Limb (tissue), 2 donors: ENCODE data around the gene PRKAR2B.

ENCODE experiments used
- DNase-seq, 2 donors: peaks; one replicate each; pipeline ENCODE4 v3.0.0-alpha.2; 2016; ENCODE audit errors: extremely low spot score in 2 of 2

PRKAR2B gene

DNA sequence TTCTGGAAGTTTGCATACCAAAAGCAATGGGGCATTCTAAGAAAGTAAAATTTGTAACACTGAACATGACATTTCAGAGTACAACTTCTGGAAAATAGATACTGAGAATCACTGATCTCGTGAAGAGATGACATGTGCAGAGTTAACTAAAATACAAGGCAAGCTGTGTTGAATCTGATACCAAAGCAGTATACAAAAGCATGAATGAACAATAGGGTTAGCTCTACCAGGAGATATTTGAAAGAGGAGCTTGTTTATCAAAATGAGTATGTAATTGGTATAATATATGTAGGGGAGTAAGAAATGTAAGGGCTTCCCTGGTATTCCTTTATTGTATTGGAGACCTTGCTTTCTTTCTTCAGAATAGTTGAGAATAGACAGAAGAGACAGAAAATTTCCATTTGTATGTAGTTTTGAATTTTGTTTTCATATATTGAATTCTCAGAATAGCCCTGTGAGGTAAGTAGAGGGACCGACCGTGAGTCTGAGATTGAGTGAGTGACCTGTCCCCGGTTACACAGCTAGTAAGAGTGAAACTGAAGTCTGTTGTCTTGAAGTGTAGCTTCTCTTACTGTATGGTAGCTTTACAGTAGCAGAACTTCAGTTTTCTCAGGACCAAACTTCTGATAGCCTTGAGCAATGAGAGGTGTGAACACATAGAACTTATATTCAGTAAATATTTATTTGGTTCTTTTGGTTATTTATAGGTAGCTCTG, 129.3 kb downstream of the PRKAR2B start:
- DNase-seq, result no peak

DNA sequence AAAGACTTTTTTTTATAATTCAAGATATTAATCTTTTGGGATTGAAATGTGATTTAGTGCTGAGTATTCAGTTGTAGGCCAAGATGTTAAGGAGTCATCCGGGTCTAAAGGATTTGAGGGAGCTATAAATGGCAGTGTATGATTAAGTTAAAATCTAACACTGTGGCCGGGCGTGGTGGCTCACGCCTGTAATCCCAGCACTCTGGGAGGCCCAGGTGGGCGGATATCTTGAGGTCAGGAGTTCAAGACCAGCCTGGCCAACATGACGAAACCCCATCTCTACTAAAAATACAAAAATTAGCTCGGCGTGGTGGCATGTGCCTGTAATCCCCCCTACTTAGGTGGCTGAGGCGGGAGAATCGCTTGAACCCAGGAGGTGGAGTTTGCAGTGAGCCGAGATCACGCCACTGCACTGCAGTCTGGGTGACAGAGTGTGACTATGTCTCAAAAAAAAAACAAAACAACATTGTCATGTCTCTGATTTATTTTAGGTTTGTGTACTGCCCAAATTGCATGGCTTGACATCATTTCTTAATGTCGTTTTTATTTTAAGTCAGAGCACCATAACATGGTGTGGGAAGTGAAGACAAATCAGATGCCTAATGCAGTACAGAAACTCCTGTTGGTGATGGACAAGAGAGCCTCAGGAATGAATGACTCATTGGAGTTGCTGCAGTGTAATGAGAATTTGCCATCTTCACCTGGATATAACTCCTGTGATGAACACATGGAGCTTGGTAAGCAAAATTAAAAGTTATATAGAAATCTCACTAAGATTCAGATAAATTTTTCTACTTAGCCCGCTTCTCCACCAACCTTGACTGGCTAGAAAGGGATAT, 135.0 kb downstream of the PRKAR2B start:
- no peak for DNase-seq

DNA sequence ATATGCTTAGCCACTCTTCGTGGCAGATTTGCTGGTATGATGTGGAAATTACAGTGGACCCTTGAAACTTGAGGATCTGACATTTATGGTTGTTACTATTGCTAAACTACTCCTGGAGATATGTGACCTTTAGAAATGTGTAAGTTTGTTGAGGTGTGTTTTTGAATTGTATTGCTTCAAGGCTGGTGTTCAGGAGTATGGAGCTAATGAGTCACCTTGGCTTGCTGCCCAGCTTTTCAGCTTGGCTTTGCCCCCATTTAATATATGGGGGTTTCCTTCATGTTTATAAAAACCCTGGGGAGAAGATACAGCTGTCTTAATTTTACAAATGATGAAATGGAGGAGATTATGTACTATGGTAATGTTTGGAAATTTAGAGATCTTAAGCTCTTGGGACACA, 135.9 kb downstream of the PRKAR2B start:
- peak; percentile 24 to 37 for DNase-seq

DNA sequence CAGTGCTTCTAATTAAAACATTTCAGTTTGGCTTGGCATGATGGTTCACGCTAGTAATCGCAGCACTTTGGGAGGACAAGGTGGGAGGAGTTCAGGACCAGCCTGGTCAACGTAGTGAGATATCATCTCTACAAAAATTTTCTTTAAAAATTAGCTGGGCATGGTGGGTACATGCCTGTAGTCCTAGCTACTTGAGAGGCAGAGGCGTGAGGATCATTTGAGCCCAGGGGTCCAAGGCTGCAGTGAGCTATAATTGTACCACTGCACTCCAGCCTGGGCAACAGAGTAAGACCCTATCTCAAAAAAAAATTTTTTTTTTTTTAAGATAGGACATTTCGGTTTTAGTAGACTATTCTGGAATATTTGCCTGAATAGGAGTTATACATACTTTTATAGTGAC, 136.7 kb downstream of the PRKAR2B start:
- no peak for DNase-seq

DNA sequence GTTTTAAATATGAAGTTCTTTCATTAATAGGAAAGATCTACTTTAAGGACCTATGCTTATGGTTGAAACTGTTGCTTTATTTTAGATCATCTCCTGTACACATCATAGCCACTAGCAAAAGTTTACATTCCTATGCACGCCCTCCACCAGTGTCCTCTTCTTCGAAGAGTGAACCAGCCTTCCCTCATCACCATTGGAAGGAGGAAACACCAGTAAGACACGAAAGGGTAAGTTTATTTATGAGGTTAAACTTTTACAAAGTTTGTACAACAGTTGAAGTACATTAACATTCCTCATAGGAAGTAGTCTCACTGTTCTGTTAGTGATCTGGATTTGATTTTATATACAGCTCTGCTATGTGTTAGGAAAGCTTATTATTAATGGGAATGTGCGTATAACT, 141.2 kb downstream of the PRKAR2B start:
- DNase-seq, result no peak

DNA sequence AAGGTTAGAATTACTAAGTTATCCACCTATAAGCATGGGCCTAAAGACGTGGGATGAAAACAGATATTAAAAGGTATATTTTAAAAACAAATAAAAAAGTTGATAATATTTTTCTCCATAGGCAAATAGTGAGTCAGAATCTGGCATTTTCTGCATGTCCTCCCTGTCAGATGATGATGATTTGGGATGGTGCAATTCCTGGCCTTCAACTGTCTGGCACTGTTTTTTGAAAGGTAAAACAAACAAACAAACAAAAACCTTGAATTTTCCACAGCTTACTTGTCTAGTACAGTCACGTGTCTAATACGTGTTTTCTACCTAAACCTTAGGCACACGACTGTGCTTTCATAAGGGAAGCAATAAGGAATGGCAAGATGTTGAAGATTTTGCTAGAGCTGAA, 141.7 kb downstream of the PRKAR2B start:
- no peak for DNase-seq

DNA sequence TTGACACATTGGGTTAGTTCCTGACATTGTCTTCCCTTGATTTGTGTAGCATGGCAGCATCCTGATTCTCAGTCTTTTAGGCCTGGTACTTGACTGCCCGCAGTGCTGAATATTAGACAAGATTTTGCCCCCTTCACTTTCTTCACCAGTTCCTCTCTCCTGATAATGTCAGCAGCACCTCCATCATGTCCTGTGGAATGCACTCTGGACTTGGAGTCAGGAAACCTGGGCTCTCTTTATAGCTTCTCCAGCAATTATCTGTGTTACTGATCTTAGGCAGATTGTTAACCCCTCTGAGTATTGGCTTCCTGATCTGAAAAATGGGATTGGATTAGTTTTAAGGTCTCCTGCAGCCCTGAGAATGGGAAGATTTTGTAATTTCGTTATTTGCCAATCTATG, 143.3 kb downstream of the PRKAR2B start:
- no peak for DNase-seq

DNA sequence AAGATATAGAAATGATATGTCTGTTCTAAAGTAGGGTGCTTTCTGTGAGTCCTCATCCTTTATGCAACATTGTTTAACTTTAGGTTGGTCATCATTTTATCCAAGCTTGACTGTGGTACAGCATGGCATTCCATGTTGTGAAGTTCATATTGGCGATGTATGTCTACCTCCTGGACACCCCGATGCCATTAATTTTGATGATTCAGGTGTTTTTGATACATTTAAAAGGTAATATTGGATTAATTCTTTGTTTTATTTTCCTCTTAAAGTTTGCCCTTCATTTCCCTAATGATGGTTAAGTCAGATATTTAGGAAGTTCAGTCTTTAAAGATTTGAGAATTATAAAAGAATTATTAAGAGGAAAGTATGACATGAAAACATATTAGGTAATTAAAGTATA, 145.6 kb downstream of the PRKAR2B start:
- DNase-seq, result no peak

DNA sequence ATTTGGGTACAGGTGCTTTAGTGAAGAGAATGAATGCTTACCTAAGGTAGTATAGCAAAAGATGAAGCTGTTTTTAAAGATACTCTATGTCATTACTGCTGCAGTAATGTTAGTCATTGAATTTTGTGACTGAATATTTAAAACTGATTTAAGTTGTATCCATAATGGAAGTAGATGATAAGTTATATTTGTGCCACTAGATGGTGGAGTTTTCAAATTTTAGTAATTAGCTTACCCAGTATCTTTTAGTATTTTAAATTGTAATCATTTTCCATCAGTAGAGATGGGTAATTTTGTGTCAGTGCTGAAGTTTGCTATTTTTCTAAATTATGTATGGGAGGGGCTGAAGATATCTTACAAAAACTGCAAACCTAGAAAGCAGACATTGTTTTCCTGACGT, 149.5 kb downstream of the PRKAR2B start:
- DNase-seq, result no peak

DNA sequence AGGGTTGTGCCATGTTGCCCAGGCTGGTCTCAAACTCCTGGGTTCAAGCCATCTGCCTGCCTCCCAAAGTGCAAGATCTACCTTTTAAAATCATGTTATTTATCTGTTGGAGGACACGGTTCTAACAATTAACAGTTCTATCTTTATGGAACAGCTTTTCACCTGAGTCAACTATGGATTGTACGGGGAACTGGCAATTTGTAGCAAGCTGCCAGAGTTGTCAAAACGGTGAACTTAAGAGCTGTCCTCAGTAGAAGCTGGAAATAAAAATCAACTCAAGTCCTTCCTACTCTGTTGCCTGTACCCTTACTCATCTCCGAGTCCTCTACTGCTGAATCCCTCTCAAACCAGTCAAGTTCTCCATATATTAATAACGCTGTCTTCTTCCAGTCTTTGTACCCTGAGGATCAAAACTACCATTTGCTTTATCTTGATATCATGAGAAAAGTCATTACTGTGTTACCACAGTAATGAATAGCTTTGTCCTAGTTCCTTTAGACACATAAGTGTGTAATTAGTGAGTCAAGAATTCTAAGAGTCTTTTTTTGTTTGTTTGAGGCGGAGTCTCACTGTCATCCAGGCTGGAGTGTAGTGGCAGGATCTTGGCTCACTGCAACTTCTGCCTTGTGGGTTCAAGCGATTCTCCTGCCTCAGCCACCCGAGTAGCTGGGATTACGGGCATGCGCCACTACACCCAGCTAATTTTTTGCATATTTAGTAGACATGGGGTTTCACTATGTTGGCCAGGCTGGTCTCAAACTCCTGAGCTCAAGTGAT, 152.5 kb downstream of the PRKAR2B start:
- DNase-seq, result no peak

DNA sequence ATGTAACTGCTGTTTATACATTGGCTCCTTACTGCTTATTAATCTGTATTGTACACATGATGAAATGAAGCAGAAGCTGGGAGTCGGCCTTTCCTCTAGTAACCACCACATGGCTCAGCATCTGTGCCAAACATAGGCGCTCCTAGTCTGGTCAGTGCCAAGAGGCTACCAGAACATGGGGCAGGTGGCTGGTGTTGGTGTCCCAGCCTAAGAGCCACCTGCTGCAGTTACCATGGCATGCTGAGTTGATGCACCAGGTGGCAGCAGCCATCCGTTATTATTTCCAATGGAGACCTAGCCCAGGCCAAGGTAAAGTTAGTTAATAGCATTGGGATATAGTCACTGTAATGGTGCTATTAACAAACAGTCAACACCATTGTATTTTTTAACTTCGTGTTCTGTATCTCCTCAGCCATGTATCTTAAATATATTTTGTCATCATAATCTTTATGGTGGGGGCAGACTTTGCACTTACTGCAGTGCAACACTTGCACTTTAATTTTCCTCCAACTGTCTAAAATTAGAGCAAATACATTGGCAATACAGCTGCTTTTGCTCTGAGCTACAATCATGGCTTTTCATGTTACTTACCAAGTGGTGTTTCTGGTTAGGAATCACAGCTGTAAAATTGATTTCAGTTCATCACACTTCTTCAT, 157.4 kb downstream of the PRKAR2B start:
- peak in 1 of 2 donors; percentile 59 for DNase-seq

DNA sequence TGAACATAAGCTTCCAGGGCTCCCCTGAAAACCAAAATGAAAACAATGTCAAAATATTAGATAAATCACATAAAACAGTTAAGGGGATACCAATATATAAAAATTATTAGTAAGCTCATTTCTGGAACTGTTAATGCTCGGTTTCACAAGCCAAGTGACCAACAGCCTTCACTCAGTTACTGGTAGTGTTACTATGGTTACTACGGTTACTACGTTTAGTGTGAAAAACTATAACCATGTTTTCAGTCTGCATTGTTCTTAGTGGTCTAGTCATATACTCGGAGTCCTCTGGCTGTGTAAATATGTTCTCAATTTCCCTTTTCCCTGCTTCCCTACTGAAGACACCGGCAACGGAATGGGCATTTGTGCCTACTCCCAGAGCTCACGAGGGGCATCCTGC, 159.1 kb downstream of the PRKAR2B start:
- DNase-seq, result no peak

DNA sequence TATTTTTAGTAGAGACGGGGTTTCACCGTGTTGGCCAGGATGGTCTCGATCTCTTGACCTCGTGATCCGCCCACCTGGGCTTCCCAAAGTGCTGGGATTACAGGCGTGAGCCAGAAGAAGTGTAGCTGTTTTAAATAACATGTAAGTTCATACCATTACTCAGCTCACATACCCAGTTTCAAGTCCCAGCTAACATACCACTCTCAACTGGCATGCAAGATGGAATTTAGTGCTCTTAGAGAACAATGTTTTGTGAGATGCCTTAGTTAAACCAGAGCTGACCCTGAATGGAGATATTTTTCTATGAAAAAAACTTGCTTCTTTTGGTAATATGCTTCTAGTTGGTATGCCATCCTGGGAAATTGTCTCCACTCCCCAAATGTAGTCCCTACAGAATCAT, 161.6 kb downstream of the PRKAR2B start:
- DNase-seq, result no peak

DNA sequence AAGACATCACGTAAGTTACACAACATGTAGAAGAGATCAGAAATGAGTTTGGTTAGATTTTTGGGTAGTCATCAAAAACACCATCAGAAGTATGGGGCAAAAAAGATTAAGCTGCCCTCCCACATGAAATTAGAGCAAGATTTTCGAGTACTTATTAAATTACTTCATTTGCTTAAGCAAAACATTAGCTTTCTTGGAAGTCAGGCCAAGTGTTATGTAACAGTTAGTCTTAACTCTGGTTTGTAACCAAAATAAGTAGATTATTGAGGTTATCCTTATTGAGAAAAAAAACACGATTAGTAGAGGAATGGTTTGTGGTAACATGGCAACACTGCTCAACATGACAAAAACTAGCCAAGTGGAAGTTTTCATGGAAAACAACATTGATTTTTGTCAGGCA, 162.2 kb downstream of the PRKAR2B start:
- DNase-seq, result no peak

DNA sequence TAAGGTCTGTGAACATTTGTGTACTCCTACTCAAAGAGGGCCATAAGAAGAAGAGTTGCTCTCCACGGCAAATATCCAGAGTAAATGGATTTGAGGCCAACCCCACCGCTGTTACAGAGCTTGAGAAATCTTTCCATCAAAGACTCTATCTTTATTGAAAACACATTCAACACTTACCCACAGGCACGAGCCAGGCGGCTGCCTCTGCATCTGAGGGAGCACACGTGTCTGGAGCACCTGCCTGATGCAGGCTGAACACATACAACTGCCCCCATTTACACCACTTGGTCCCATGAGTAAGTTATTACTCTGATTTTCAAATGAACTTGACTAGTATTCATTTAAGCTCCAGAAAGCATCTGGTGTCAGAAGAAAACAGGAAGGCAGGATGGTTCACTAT, 163.0 kb downstream of the PRKAR2B start:
- DNase-seq, result no peak

DNA sequence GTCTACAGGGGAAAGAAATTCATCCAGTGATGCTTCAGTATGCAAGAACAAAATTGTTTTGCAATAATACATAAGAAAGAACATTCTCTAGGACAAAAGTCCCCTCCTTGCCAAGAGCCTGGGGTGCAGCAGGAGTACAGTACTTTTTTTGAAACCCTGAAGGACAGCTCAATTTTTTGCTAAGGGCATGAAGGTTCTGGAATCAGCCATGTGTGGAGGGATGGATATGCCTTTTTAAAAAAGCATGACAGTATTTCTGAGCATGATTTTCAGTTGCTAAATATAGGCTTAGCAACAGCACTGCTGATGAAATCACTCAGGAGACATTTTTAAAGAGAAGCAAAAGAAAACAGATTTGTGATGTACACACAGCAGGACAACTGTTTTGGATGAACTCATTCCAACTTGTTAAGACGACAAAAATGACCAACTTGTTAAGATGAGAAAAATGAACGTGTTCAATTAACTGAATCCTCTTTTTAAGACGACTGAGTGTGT, 163.6 kb downstream of the PRKAR2B start:
- no peak for DNase-seq

DNA sequence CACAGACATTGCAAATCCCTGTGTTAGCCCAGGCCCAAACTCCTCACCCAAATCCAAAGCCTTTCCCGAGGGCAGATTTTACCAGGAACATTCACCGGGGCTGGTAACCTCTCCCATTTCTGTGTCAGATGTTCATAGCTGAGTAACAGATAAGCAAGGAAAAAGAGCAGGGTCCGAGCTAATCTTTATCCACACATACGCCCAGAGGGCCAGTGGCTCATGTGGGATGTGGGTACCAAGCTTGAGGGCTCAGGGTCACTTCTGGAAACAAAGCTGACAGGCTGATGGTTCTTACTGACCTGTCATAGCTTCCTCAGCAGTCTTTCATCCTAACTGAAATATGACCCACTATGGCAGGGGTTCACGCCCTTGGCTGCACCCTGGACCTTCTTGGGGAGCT, 164.1 kb downstream of the PRKAR2B start:
- no peak for DNase-seq

DNA sequence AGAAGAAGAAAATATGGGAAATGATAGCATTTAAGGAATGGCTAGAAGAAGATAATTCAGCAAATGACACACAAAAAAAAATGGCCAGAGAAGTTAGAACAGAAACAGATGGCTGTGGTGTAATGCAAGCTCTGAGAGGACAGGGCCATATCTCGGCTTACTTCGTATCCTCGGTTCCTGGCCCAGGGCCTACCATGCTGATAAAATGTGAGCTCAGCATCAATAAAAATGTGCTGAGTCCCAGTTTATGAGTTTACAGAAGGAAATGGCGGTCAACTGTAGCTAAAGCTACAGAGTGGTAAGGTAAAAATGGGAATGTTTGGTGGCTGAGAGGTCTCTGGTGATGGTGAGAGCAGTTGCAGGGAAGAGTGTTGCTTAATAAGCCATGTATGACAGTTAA, 165.1 kb downstream of the PRKAR2B start:
- DNase-seq, result no peak

DNA sequence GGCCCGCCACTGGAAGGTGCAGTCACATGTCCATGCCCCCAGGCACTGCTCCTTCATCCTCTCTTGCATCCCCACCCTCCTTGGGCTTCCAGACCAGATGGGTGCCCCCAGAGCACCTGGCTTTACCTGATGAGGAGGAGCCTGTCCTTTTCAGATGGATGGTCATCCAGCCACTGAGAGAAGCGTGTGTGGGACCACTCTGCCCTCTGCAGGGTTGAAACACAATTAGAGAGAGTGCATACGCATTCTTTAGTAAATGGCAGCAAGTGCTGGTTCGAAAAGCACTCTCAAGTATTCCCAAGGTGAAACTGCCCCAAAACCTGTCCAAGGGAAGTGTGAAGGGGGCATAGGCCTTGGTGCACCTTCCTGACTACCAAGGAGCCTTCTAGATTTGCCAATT, 165.9 kb downstream of the PRKAR2B start:
- DNase-seq, result no peak
